Loucy (cell line): ENCODE data around the gene NSD2.
"Not testable (repeated sequence)": the region's sequence is repeated elsewhere in the genome, so short reads cannot be mapped to it uniquely, and the experiment has no call there.

ENCODE experiments used
- H2AFZ ChIP-seq: fragments of 200-600 bp; sonication (generic); 2 replicates; pipeline ENCODE4 v1.6.0; 2016; ENCODE audit warnings: antibody characterized with exemption, mild to moderate bottlenecking, low read length, moderate library complexity
- H3F3A ChIP-seq: fragments of 200-600 bp; 2 replicates; pipeline ENCODE4 v1.6.0; 2016; ENCODE audit warnings: antibody characterized with exemption, low read depth, mild to moderate bottlenecking
- H3K27me3 ChIP-seq: fragments of 200-600 bp; sonication (generic); 2 replicates; pipeline ENCODE4 v1.6.1; 2014; ENCODE audit warnings: low read length, mild to moderate bottlenecking; ENCODE audit not compliant: insufficient read depth, poor library complexity, severe bottlenecking
- H3K36me3 ChIP-seq: fragments of 200-600 bp; sonication (generic); 2 replicates; pipeline ENCODE4 v1.6.1; 2016; ENCODE audit warnings: low read length; ENCODE audit not compliant: insufficient read depth
- H3K4me1 ChIP-seq: fragments of 200-600 bp; sonication (generic); 2 replicates; pipeline ENCODE4 v1.5.1; 2014; ENCODE audit warnings: low read length, mild to moderate bottlenecking; ENCODE audit not compliant: insufficient read depth, poor library complexity, severe bottlenecking
- H3K4me2 ChIP-seq: fragments of 200-600 bp; sonication (generic); 2 replicates; pipeline ENCODE4 v1.6.0; 2014; ENCODE audit warnings: antibody characterized with exemption, low read length, low read depth, mild to moderate bottlenecking; ENCODE audit not compliant: poor library complexity, severe bottlenecking
- H3K4me3 ChIP-seq: fragments of 200-600 bp; sonication (generic); 2 replicates; pipeline ENCODE4 v1.5.1; 2014; ENCODE audit warnings: low read length, mild to moderate bottlenecking, mixed read lengths; ENCODE audit not compliant: poor library complexity, severe bottlenecking
- H3K79me2 ChIP-seq: fragments of 200-600 bp; sonication (generic); 2 replicates; pipeline ENCODE4 v1.6.1; 2014; ENCODE audit warnings: low read length; ENCODE audit not compliant: insufficient read depth
- H3K9ac ChIP-seq: fragments of 200-600 bp; sonication (generic); 2 replicates; pipeline ENCODE4 v1.6.0; 2014; ENCODE audit warnings: mild to moderate bottlenecking, low read depth, low read length, moderate library complexity; ENCODE audit not compliant: poor library complexity, severe bottlenecking
- H3K9me2 ChIP-seq: fragments of 200-600 bp; sonication (generic); replicated peaks from 2 replicates; pipeline ENCODE4 v1.6.1; 2016; ENCODE audit warnings: low read depth, low read length, mixed read lengths
- H3K9me3 ChIP-seq: fragments of 200-600 bp; sonication (generic); 2 replicates; pipeline ENCODE4 v1.6.1; 2014; ENCODE audit warnings: mild to moderate bottlenecking, antibody characterized with exemption, low read length, low read depth; ENCODE audit not compliant: insufficient read depth
- H4K20me1 ChIP-seq: fragments of 200-600 bp; sonication (generic); 2 replicates; pipeline ENCODE4 v1.6.0; 2014; ENCODE audit warnings: antibody characterized with exemption, low read length, mild to moderate bottlenecking; ENCODE audit not compliant: insufficient read depth, poor library complexity, severe bottlenecking
- EZH2phosphoT487 ChIP-seq: fragments of 200-600 bp; IDR thresholded peaks from 2 replicates; pipeline ENCODE4 v1.6.1; 2018; ENCODE audit warnings: antibody characterized with exemption, mild to moderate bottlenecking, moderate library complexity, borderline replicate concordance
- TF ChIP-seq, protein P1 (sequence below): fragments of 200-600 bp; sonication (generic); conservative IDR thresholded peaks from 2 replicates; pipeline ENCODE4 v1.5.1; 2014; ENCODE audit warnings: mild to moderate bottlenecking, antibody characterized with exemption, low read length

NSD2 gene

DNA sequence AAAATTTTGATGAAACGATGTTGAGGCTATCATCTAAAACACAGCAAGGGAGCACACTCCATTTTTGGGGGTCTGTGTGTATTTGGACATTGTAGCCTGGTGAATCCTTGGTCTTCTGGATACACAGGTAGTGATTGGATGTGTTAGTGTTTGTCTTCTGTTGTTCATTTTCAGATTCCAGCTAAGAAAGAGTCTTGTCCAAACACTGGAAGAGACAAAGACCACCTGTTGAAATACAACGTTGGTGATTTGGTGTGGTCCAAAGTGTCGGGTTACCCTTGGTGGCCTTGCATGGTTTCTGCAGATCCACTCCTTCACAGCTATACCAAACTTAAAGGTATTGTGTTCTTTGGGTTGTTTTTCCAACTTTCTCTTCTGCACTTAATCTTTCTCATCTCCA, 32.8 kb downstream of the NSD2 start:
- Histone ChIP-seq H3K4me3 (no peak overlapping the region), H3K79me2 (peaks cover 98% of the 10 kb centered on the region), H3K9me3 (no peaks in the 10 kb centered on the region), H3K27me3 (no peaks in the 10 kb centered on the region), H3K4me2 (no peak overlapping the region), H3K9me2 (no peaks in the 10 kb centered on the region), H3K36me3 (peaks cover 94% of the 10 kb centered on the region), H3K4me1 (peaks cover 7% of the 10 kb centered on the region), H4K20me1 (peaks cover 80% of the 10 kb centered on the region), H3K9ac (no peak overlapping the region), H2AFZ (no peak overlapping the region), H3F3A (peaks cover 3% of the 10 kb centered on the region; the same call in 1 of the 2 replicates)
- TF ChIP-seq, protein P1, sequence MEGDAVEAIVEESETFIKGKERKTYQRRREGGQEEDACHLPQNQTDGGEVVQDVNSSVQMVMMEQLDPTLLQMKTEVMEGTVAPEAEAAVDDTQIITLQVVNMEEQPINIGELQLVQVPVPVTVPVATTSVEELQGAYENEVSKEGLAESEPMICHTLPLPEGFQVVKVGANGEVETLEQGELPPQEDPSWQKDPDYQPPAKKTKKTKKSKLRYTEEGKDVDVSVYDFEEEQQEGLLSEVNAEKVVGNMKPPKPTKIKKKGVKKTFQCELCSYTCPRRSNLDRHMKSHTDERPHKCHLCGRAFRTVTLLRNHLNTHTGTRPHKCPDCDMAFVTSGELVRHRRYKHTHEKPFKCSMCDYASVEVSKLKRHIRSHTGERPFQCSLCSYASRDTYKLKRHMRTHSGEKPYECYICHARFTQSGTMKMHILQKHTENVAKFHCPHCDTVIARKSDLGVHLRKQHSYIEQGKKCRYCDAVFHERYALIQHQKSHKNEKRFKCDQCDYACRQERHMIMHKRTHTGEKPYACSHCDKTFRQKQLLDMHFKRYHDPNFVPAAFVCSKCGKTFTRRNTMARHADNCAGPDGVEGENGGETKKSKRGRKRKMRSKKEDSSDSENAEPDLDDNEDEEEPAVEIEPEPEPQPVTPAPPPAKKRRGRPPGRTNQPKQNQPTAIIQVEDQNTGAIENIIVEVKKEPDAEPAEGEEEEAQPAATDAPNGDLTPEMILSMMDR = no peak
- TF ChIP-seq EZH2phosphoT487 = no peak

DNA sequence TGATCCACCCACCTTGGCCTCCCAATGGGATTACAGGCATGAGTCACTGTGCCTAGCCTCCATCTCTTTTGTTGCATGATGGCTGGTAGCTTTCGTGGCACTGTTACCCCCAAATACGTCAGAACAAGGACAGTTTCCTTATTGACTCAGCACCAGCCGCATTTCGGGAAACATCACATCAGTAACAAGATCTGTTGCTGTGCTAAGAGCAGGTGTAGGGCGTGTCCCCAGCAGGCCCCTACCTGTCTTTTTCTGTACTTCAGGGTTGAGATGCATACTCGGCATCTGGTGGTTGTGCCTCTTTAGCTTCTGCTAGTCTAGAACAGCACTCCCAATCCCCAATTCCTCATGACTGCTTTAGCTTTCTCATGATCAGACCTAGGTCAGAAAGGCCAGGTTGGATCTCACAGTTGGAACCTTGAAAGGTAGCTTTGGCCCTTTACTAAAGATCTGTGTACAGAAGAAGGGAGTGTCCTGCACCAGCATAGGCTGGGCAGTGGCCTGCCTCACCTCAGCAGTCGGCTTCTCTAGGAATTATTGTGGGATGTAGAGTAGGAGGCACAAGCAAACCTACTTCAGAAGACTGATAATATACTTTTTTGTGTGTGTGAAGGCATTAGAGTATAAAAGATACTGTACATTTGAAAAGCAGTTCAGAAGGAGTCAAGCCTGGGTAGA, 36.8 kb downstream of the NSD2 start:
- Histone ChIP-seq H3K9me3 (no peaks in the 10 kb centered on the region), H3K79me2 (peaks cover 91% of the 10 kb centered on the region), H2AFZ (no peak overlapping the region), H3K4me2 (no peak overlapping the region), H3K36me3 (peaks cover 94% of the 10 kb centered on the region; the same call in 1 of the 2 replicates), H3K9me2 (no peaks in the 10 kb centered on the region), H3K27me3 (no peaks in the 10 kb centered on the region), H3K9ac (peak overlapping the region; percentile 32), H4K20me1 (peaks cover 74% of the 10 kb centered on the region), H3F3A (peaks cover 3% of the 10 kb centered on the region; the same call in 1 of the 2 replicates), H3K4me3 (no peak overlapping the region), H3K4me1 (peaks cover 7% of the 10 kb centered on the region)
- TF ChIP-seq, protein P1 = no peak
- no peak for TF ChIP-seq EZH2phosphoT487

DNA sequence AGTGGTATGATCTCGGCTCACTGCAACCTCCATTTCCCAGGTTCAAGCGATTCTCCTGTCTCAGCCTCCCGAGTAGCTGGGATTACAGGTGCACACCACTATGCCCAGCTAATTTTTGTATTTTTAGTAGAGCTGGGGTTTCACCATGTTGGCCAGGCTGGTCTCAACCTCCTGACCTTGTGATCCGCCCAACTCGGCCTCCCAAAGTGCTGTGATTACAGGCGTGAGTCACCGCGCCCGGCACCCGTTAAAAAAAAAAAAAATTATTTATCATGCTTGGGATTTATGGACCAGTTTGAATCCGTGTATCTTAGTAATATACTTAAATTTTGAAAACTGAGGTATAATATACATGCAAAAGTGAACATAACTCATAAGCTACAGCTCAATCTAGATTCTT, 38.5 kb downstream of the NSD2 start:
- not testable (repeated sequence) for H3K9me2 ChIP-seq, H3K4me3 ChIP-seq, H3K9me3 ChIP-seq, H3K4me1 ChIP-seq, H3K4me2 ChIP-seq, H3K27me3 ChIP-seq, H3K9ac ChIP-seq, H2AFZ ChIP-seq, H3F3A ChIP-seq
- peaks cover 94% of the 10 kb centered on the region; the same call in 1 of the 2 replicates for H3K36me3 ChIP-seq
- peaks cover 60% of the 10 kb centered on the region for H4K20me1 ChIP-seq
- peaks cover 92% of the 10 kb centered on the region for H3K79me2 ChIP-seq

DNA sequence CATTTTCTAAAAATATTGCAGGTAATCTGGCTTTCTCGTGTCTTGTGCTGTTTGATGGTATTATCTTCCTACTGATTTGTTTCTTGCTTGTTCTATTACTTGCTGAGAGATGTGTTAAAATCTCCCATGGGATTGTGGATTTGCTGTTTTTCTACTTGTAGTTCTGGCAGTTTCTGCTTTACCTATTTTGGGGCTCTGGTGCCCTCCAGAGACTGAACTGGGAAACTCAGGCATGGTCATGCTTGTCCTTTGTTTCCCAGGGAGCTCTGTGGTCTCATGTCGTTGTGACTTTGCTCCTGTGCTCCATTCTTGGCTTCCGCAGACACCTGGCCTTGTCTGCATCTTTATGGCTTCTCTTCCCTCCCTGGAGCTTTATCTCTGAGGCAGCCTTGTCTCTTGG, 39.5 kb downstream of the NSD2 start:
- H3K4me3 ChIP-seq = no peak overlapping the region
- peaks cover 3% of the 10 kb centered on the region; the same call in 1 of the 2 replicates for H3F3A ChIP-seq
- H3K36me3 ChIP-seq = peaks cover 93% of the 10 kb centered on the region; the same call in 1 of the 2 replicates
- no peaks in the 10 kb centered on the region for H3K9me2 ChIP-seq
- peaks cover 90% of the 10 kb centered on the region for H3K79me2 ChIP-seq
- H3K9ac ChIP-seq = no peak overlapping the region
- TF ChIP-seq, protein P1 = peak; percentile 63
- no peak for TF ChIP-seq EZH2phosphoT487
- H2AFZ ChIP-seq = no peak overlapping the region
- no peaks in the 10 kb centered on the region for H3K27me3 ChIP-seq
- H3K4me2 ChIP-seq = no peak overlapping the region
- H3K4me1 ChIP-seq = peaks cover 7% of the 10 kb centered on the region
- peaks cover 55% of the 10 kb centered on the region for H4K20me1 ChIP-seq
- H3K9me3 ChIP-seq = no peaks in the 10 kb centered on the region

DNA sequence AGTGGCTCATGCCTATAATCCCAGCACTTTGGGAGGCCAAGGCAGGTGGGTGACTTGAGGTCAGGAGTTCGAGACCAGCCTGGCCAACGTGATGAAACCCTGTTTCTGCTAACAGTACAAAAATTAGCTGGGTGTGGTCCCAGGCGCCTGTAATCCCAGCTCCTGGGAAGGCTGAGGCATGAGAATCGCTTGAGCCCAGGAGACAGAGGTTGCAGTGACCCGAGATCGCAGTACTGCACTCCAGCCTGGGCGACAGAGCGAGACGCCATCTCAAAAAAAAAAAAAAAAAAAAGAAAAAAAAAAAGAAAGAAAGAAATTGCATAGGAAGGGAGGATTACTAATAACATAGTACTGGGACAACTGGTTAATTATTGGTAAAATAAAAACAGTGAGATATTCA, 40.1 kb downstream of the NSD2 start:
- not testable (repeated sequence) for H3K4me2 ChIP-seq, H3K9me2 ChIP-seq

More for the DNA sequence above, 40.1 kb downstream of the NSD2 start:
- Histone ChIP-seq H4K20me1 (peaks cover 59% of the 10 kb centered on the region), H3K36me3 (peaks cover 93% of the 10 kb centered on the region; the same call in 1 of the 2 replicates), H3K79me2 (peaks cover 90% of the 10 kb centered on the region)
- not testable (repeated sequence) for H3K27me3 ChIP-seq, H3K4me1 ChIP-seq, H3K4me3 ChIP-seq, H2AFZ ChIP-seq, H3K9me3 ChIP-seq, H3F3A ChIP-seq, H3K9ac ChIP-seq
